OCI-LY3 (cell line): ENCODE measurements around the gene ATG10.
"Not testable (repeated sequence)": the region's sequence is repeated elsewhere in the genome, so short reads cannot be mapped to it uniquely, and the experiment has no call there.

ENCODE experiments used
- CTCF ChIP-seq: fragments of 200-600, 300-600 bp; sonication (generic); IDR thresholded peaks from 2 replicates; pipeline ENCODE4 v1.5.1; 2014; ENCODE audit warnings: antibody characterized with exemption, low read length, low read depth
- EZH2phosphoT487 ChIP-seq: fragments of 200-600 bp; shearing (Covaris generic); IDR thresholded peaks from 2 replicates; pipeline ENCODE4 v1.6.1; 2018; ENCODE audit warnings: antibody characterized with exemption, mixed run types, low read depth

- not testable (repeated sequence) for TF ChIP-seq CTCF, EZH2phosphoT487
Observed at GRCh38 chr5:82042894-82043293, 71.1 kb downstream of the ATG10 start.
